ENCODE data around the gene NHERF1.

The NHERF1 gene

DNA sequence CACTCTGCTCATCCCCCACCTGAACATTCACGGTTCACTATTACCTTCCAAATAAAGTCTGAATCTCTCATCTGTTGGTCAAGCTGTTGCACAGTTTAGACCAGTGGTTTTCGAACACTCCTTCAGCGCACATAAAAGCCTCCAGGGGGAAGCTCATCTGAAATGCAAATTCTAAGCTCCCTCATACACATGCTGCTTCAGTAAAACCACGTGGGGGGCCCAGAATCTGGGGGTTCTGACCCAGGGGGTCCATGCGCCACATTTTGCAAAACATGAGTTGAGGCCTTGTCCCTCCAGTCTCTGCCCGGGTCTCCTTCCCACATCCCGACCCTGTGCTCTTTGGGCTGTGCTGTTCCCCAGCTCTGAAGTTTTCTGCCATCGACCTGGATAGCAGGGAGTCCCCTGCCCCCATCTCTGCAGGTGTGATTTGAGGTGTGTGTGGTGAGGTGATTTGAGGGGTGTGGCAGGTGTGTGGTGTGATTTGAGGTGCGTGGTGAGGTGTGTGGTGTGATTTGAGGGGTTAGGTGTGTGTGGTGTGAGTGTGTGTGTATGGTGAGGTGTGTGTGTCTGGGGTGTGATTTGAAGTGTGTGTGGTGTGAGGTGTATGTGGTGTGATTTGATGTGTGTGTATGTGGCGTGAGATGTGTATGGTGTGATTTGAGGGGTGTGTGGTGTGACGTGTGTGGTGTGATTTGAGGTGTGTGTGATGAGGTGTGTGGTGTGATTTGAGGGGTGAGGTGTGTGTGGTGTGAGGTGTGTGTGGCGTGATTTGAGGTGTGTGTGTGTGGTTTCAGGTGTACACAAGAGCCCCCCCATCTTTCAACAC is 16.2 kb upstream of the NHERF1 start:
- no peak for DNase-seq (ENCODE audit: low read depth)

DNA sequence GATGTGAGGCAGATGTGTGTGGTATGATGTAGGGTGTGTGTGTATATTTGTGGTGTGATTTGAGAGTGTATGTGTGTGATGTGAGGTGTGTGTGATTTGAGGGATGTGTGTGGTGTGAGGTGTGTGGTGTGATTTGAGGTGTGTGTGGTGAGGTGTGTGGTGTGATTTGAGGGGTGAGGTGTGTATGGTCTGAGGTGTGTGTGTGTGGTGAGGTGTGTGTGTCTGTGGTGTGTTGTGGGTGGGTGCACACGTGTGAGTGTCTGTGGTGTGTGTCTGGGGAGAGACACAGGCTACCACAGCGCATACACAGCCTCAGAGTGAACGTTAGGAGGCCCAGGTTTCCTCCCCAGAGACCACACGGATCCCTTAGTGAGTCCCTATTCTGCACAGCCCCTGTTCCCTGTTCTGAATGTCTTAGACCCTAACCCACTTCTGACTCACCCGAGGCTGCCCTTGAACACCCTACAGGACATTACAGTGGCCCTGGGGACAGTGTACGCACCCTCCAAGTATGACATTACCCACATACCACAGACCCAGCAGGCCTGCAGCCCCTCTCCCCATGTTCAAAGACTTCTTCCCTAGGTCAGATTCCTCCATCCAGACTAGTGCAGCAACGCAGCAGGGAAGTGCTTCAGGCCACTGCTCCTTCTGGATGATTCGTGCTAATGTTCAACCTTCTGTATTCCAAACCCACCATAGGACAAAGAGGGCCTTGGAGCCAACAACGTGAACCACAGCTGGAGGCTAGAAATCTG is 14.9 kb upstream of the NHERF1 start:
- DNase-seq (ENCODE audit: low read depth): no peak

DNA sequence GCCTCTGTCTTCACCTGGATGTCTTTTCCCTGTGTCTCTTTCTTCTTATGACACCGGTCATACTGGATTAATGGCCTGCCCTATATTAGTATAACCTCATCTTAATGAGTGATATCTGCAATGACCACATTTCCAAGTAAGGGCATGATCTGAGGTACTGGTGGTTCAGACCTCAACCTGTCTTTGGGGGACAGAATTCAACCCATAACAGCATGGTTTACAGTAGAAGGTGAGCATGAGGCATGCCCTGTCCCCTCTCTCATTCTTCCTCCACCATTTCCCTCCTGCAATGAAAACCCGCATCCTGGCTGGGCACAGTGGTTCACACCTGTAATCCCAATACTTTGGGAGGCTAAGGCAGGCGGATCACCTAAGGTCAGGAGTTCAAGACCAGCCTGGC is 14.2 kb upstream of the NHERF1 start:
- no peak for DNase-seq (ENCODE audit: low read depth)

DNA sequence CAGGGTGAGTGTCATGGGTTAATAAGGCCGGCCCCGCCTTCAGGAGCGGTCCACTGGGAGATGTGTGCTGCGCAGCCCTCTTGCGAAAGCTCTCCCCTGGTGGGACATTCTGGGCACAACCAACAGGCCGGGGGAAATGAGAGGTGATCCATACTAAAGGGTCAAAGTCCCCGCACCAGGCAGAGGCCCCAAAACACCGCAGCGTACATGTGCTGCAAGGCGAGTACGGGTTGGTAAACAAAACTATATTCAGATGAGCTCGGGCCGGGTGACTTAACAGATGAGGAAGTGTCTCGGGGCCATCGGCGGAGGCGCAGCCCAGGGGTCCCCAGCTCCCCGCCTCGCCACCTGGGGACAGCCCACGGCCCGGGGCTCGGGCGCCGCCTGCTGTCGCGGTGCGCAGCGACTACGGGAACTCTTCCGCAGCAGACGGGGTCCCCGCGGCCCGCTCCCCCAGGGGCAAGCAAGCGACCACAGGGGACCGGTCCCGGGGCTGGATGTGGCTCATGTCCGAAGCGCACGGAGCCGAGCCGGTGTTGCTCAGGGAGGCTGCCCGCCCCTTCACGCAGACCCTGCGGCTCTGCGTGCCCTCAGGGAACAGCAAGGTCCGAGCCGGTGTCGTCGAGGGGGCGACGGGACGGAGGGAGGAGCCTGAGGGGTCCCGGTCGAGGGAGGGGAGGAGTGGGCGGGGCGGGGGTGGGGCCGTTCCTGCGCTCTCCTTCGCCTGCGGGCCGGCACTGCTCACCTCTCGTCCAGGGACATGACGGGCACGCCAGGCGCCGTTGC is 11.7 kb upstream of the NHERF1 start, which contains the start of gene RAB37:
RAB37 (plus strand) TSS at position 744 of the 786 bp plus-strand sequence; CDS start at position 761, 17 bp downstream.
- DNase-seq (ENCODE audit: low read depth): no peak

DNA sequence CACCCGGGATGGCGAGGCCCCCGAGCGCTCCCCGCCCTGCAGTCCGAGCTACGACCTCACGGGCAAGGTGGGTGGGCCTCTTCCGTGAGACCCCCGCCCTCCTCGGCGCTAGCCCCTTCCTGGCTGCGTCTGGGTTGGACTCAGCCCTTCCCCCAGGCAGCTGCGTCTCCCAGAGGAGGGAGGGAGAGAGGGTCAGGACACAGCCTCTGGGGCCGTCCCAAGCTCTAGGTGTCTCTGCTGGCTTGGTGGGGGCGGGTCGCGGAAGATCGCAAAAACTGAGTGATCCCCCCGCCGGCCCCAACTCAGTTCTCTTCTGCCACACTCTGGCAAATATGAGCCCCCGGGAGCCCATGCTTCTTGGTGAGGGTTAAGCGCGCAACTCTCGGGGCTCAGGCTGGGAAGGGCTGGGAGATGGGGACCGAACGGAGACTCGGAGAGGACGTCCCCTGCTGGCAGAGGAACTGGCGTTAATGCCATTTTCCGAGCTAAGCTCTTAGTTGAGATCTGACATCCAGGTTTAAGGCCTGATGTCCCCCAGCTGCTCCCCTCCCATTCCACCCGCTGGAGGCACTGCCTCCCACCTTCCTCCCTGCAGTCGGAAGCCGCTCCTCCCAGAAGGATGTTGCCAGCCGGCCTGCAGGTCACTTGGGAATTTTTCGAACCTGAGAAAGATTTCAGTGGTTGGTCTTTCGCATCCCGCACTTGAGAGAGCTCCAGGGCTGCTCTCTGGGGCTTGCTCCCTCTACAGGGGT is 11.0 kb upstream of the NHERF1 start:
- peak; percentile 30 for DNase-seq (ENCODE audit: low read depth)

DNA sequence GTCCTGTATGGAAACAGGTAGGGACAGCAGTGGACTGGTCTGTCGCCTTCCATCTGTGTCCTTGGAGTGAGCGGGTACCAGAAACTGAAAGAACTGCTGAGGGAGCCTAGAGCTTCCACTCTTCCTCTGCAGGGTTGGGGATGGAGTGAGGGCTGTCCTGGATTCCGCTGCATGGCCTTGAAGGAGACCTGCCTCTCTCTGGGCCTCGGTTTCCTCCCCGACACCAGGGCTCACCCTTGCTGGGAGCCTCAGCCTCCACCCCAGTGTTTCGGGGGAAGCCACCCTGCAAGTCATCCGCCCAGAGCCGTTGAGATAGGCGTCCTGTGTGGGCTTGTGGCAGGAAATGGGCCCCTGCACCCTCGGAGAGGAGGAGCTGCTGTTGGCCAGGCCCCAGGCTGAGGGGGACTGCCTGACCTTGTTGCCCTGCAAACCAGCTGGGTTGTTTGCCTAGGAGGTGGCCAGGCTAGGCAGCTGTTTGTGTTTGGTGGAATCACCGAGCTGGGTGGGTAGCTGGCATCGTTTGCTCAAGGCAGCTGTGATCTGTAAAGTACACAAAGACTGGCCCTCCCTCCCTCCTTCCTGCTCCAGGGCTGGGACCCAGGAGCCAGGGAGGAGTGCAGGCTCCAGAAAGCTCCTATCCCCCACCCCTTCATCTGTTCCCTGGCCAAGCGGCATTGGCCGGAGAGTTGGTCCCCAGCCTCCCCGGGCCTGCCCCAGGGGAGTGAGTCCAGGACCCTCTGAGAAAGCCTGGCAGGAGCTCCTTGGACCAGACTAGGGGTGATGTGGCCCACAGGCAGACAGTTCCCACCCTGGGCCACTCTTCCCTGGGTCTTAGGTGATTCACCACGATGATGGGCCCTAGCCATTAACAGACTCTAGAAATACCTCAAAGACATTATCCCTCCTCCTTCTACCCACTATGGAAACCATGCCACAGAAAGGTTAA is 10.1 kb upstream of the NHERF1 start:
- DNase-seq (ENCODE audit: low read depth): peak; percentile 50

DNA sequence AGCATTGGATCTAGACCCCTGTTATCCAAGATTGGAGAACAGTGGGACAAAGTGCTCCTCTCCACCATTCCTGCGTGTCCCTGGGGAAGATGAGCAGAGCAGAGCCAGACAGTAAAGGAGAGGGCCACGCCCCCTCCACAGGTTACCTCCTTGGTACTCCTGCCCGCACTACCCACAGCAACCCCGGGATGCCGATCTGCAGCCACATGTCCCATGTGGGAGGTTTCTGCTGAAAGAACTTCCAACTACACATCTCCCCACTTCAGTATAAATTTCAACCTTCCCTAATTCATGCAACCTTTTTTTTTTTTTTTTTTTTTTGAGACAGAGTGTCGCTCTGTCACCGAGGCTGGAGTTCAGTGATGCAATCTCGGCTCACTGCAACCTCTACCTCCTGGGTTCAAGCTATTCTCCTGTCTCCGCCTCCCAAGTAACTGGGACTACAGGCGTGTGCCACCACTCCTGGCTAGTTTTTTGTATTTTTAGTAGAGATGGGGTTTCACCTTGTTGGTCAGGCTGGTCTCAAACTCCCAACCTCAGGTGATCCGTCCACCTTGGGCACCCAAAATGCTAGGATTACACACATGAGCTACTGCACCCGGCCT is 9.1 kb upstream of the NHERF1 start:
- no peak for DNase-seq (ENCODE audit: low read depth)

DNA sequence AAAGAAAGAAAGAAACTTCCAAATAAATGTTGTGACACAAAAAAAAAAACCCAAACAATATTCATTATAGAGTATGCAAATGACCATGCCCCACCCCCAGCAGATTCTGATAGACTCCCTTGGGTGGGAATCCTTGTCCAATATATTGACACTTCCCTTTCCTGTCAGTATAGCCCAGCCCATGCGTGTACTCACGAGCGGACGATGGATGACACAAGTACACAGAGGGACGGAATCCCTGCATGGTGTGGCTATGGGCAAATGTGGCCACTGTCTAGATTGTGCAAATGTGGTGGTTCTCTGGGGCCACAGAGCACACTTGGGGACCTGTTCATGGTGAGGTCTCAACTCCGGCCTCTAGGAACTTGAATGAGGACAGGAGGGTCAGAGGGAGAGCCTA is 8.3 kb upstream of the NHERF1 start:
- DNase-seq (ENCODE audit: low read depth): no peak

DNA sequence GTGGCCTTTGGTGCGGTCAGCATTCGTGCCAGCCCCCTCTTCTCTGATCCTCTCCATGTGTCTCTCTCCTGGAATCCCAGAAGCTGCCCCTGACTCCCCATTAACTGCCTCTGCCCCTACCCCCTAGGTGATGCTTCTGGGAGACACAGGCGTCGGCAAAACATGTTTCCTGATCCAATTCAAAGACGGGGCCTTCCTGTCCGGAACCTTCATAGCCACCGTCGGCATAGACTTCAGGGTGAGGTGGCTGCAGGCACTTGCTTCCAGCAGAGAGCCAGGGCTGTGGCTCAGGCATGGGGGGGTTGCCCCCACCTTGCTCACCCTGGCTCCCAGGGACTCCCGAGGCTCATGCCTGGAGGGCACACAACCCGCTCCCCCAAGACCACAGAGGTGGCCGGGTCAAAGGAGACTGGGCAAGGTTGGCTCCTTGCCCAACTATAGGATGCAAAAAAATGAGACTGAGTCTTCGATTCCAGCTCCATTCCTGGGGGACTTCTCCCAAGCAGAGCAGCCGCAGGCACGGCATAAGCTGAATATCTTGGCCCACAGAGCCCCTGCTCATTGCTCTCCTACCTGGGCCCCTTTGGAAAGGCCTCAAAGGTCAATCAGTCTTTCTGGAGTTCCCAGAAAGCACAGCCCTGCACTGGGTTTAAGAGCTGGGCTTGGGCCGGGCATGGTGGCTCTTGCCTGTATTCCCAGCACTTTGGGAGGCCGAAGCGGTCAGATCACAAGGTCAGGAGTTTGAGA is 7.6 kb upstream of the NHERF1 start:
- DNase-seq (ENCODE audit: low read depth): no peak

DNA sequence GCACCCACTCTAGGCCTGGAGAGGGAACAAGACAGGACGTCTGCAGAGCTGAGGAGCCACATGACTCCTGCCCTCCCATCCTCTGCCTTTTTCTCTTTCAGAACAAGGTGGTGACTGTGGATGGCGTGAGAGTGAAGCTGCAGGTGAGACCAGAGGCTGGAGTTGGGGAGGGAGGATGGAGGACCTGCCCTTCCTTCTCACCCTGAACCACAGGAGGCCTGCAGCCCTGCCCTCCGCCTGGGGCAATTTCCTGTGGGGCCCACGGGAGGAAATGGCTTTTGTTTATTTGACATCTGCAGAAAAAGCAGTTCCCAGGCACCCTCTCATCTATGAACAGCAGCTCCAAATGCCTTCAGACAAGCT is 6.3 kb upstream of the NHERF1 start:
- DNase-seq (ENCODE audit: low read depth): no peak

DNA sequence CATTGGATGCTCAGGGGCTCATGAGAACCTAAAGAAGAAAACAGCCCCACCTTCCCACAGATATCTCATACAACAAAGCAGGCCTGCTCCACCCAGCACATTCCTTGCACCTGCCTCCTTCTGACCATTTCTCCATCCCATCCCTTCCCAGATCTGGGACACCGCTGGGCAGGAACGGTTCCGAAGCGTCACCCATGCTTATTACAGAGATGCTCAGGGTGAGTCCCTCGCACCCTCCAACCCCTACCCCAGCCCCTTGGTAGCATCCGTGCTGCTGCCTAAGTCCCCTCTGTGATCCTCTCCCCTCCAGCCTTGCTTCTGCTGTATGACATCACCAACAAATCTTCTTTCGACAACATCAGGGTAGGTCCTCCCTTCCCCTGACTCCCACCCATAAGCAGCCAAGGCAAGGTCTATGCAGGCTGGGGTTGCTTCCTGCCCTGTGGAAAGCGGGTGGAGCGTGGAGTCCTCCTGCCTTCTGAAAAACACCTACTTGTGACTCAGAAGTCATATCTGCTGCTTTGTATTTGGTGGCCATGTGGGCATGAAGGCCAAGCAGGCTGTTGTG is 5.4 kb upstream of the NHERF1 start:
- DNase-seq (ENCODE audit: low read depth): no peak

DNA sequence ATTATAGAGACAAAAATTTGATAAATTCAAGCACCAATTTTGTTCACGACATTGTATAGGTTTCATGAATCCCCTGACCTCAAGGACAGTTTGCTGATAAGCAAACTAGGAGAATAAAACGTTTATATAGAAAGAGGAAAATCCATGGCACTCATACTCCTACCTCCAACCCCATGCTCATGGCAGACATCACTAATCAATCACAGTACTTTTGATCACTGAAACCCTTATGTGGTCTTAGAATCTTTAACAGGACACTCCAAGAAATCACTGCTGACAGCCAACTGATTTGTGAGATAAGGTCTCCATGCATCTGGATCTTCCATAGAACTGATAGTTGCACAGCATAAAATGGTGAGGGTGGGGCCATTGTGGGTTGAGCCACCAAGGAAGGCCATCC is 4.7 kb upstream of the NHERF1 start:
- no peak for DNase-seq (ENCODE audit: low read depth)

DNA sequence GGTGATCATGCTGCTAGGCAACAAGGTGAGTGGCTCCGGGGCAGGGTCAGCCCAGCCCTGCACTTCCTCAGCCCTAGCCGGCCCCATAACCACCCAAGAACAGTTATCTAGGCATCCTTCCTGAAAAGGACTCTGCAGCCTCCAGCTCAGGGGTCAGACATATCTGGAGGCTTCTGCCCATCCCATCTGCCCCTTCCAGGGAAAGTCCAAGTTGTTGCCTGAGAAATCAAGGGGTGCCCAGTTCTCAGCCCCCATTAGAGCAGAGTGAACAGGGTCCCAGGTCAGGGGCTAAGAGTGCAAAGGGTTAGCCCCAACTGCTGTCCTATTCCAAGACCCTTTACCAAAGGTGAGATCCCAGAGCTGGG is 4.1 kb upstream of the NHERF1 start:
- no peak for DNase-seq (ENCODE audit: low read depth)

DNA sequence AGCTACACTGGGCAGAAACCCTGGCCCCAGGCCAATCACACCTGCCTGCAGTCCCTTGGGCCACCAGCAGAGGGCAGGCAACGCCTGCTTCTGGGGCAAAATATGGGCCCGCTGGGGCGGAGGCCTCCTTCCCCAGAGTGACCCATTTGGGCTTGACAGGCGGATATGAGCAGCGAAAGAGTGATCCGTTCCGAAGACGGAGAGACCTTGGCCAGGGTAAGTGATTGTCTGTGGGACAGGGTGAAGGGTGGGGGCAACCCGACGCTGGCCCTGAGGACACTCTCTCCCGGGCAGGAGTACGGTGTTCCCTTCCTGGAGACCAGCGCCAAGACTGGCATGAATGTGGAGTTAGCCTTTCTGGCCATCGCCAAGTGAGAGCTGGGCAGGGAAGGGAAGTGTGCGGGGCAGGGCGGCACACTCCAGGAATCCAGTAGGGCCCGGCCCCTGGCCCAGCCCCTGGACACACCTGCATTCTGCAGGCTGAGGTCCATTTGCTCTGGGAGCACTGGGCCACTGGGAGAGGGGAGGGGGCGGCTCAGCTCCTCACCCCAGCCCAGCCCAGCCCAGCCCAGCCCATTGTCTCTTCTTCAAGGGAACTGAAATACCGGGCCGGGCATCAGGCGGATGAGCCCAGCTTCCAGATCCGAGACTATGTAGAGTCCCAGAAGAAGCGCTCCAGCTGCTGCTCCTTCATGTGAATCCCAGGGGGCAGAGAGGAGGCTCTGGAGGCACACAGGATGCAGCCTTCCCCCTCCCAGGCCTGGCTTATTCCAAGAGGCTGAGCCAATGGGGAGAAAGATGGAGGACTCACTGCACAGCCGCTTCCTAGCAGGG is 3.5 kb upstream of the NHERF1 start:
- DNase-seq (ENCODE audit: low read depth): peak; percentile 70

DNA sequence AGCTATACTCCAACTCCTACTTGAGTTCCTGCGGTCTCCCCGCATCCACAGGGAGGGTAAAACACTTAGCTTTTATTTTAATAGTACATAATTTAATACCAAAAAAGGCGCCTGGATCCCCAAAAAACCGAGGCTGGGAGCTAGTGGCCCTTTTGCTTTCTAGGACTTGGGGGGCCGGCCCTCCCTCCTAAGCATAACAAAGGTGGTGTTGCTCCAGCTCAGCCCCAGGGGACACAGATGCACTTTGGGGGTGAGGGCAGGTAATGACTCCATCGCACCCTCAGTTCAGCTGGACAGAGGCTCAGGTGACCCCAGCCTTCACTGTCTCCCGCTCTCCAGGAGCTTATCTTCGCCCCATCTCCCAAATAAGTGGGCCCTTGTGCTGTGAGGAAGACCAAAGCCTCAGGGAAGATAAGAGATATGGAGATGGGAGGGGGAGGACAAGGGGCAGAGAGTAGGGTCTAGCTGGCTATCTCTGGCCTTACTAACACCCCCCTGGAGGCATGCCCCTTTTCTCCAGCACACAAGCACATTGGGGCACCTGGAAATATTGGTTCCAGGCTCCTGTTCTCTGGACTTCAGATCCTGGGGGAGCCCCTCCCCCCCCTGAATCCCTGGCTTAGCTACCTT is 2.8 kb upstream of the NHERF1 start:
- DNase-seq (ENCODE audit: low read depth): no peak

DNA sequence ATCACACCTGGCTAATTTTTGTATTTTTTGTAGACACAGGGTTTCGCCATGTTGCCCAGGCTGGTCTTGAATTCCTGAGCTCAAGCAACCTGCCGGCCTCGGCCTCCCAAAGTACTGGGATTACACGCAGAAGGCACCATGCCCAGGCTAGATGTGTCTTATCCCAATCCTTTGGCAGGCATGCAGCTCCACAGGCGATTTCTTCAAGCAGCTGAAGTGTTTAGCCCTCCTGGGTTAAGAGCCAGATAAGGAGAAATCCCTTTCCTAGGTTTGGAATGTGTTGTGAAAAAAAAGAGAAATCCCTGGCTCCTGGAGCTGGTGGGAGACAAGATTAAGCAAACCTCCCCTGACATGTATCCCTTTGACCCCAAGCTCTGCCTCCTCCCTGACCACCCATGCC is 2.1 kb upstream of the NHERF1 start:
- no peak for DNase-seq (ENCODE audit: low read depth)

DNA sequence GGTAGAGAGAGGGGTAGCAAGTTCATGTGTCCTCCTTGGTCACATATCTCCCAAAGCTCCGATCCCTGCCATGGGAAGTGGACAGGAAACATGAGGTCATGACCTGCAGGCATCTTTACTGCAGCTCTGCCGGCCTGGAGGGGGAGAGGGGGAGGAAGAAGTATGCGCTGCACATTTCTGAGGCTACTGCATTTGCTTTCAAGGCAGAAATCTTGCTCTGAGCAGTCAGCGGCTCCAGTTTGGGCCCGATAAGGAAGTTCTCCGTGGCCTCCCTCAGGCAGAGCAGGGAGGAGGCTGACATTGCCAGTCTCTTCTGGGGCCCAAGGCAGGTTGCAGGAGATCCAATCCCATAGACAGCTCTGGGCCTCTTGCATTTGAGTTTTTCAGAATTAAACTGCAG is 1.5 kb upstream of the NHERF1 start:
- no peak for DNase-seq (ENCODE audit: low read depth)

DNA sequence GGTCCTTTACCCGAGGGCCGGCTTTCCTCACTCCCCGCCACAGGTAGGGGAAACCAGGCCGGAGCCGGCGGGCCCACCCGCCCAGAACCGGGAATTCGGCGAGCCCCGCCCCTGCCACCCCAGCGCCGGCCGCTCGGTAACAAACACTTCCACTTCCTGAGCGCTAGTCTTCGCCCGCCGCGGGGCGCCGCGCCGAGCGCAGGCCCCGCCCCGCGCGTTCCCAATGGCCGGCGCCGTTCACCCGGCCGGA is 224 bp upstream of the NHERF1 start:
- no peak for DNase-seq (ENCODE audit: low read depth)
